ENCODE measurements around the gene TMEM45A. TPM values are rescaled to one million over a fixed set of nuclear protein-coding genes. Genes with fewer than 3 reads are reported as not detected.

TMEM45A gene
- total and polyA plus RNA-seq, 7 donors, result 1.5 to 5.4 (median 1.7) TPM

- ATAC-seq (no peak), DNase-seq (no peak)
- Histone ChIP-seq H3K27me3 (ENCODE audit: insufficient read depth in 3 of 3, low read length in 2 of 3) (no peaks in the 10 kb centered on the region), H3K27ac (no peak overlapping the region), H3K36me3 (ENCODE audit: insufficient read depth in 1 of 2, low read depth in 1 of 2) (no peaks in the 10 kb centered on the region), H3K4me3 (no peak overlapping the region), H3K9me3 (no peaks in the 10 kb centered on the region), H3K4me1 (no peaks in the 10 kb centered on the region)
- intact Hi-C loops (cut with DNase I), result no loop called here
- no peak for TF ChIP-seq CTCF (IDR thresholded peaks at IDR 0.05)
- 73 to 87% (median 78%) methylated on average over 2 of the region's 2 CpGs for WGBS, 3 donors
Measured at GRCh38 chr3:100516232-100516631, 23.8 kb downstream of the TMEM45A start.

- no peaks in the 10 kb centered on the region for H3K4me1 ChIP-seq
- H3K36me3 ChIP-seq (ENCODE audit: insufficient read depth in 1 of 2, low read depth in 1 of 2), result no peaks in the 10 kb centered on the region
- intact Hi-C loops (cut with DNase I), result no loop called here
- ATAC-seq (no peak), DNase-seq (no peak)
- H3K27me3 ChIP-seq (ENCODE audit: insufficient read depth in 3 of 3, low read length in 2 of 3), result no peaks in the 10 kb centered on the region
- H3K4me3 ChIP-seq, result no peak overlapping the region
- no peaks in the 10 kb centered on the region for H3K9me3 ChIP-seq
- 69 to 76% (median 71%) methylated on average over 4 of the region's 4 CpGs for WGBS, 3 donors
- H3K27ac ChIP-seq, result no peak overlapping the region
- TF ChIP-seq CTCF (IDR thresholded peaks at IDR 0.05), result no peak
Measured at GRCh38 chr3:100516838-100517237, 24.4 kb downstream of the TMEM45A start.

- no peak for TF ChIP-seq CTCF (IDR thresholded peaks at IDR 0.05)
- ATAC-seq (no peak), DNase-seq (no peak)
- intact Hi-C loops (cut with DNase I), result no loop called here
- H3K9me3 ChIP-seq, result no peaks in the 10 kb centered on the region
- H3K4me3 ChIP-seq, result no peak overlapping the region
- 67 to 75% (median 69%) methylated on average over 6 of the region's 6 CpGs for WGBS, 3 donors
- H3K36me3 ChIP-seq (ENCODE audit: insufficient read depth in 1 of 2, low read depth in 1 of 2), result no peaks in the 10 kb centered on the region
- no peak overlapping the region for H3K27ac ChIP-seq
- H3K27me3 ChIP-seq (ENCODE audit: insufficient read depth in 3 of 3, low read length in 2 of 3), result no peaks in the 10 kb centered on the region
- no peaks in the 10 kb centered on the region for H3K4me1 ChIP-seq
Measured at GRCh38 chr3:100517276-100517675, 24.9 kb downstream of the TMEM45A start.

GRCh38 chr3:100518244-100518643 lies 25.8 kb downstream of the TMEM45A start:
- H3K9me3 ChIP-seq, result no peaks in the 10 kb centered on the region
- H3K27me3 ChIP-seq (ENCODE audit: insufficient read depth in 3 of 3, low read length in 2 of 3), result no peaks in the 10 kb centered on the region
- TF ChIP-seq CTCF (IDR thresholded peaks at IDR 0.05), result no peak
- H3K4me1 ChIP-seq, result no peaks in the 10 kb centered on the region
- H3K36me3 ChIP-seq (ENCODE audit: insufficient read depth in 1 of 2, low read depth in 1 of 2), result no peaks in the 10 kb centered on the region
- no peak overlapping the region for H3K27ac ChIP-seq
- intact Hi-C loops (cut with DNase I), result no loop called here
- H3K4me3 ChIP-seq, result no peak overlapping the region
- ATAC-seq, result no peak
- no peak for DNase-seq

- TF ChIP-seq CTCF (IDR thresholded peaks at IDR 0.05), result no peak
- ATAC-seq (no peak), DNase-seq (no peak)
- Histone ChIP-seq H3K27ac (no peak overlapping the region), H3K36me3 (ENCODE audit: insufficient read depth in 1 of 2, low read depth in 1 of 2) (no peaks in the 10 kb centered on the region), H3K9me3 (no peaks in the 10 kb centered on the region), H3K27me3 (ENCODE audit: insufficient read depth in 3 of 3, low read length in 2 of 3) (no peaks in the 10 kb centered on the region), H3K4me1 (no peaks in the 10 kb centered on the region), H3K4me3 (no peak overlapping the region)
- 87 to 89% (median 88%) methylated on average over 4 of the region's 4 CpGs for WGBS, 3 donors
- intact Hi-C loops (cut with DNase I), result no loop called here
Measured at GRCh38 chr3:100518983-100519382, 26.6 kb downstream of the TMEM45A start.

All from psoas muscle (tissue), 8 donors.